ENCODE data around the gene ATP11A. TPM values are rescaled to one million over a fixed set of nuclear protein-coding genes. Genes with fewer than 3 reads are reported as not detected.

ATP11A gene
- total RNA-seq, 2 donors from 2014 or later, result 10.9 to 89.3 TPM

- H3K4me1 ChIP-seq (replicated peaks), result no peaks in the 10 kb centered on the region
- TF ChIP-seq, protein P1, sequence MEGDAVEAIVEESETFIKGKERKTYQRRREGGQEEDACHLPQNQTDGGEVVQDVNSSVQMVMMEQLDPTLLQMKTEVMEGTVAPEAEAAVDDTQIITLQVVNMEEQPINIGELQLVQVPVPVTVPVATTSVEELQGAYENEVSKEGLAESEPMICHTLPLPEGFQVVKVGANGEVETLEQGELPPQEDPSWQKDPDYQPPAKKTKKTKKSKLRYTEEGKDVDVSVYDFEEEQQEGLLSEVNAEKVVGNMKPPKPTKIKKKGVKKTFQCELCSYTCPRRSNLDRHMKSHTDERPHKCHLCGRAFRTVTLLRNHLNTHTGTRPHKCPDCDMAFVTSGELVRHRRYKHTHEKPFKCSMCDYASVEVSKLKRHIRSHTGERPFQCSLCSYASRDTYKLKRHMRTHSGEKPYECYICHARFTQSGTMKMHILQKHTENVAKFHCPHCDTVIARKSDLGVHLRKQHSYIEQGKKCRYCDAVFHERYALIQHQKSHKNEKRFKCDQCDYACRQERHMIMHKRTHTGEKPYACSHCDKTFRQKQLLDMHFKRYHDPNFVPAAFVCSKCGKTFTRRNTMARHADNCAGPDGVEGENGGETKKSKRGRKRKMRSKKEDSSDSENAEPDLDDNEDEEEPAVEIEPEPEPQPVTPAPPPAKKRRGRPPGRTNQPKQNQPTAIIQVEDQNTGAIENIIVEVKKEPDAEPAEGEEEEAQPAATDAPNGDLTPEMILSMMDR (IDR thresholded peaks at IDR 0.05), result no peak
- no peak for TF ChIP-seq POLR2AphosphoS5 (IDR thresholded peaks at IDR 0.05)
- TF ChIP-seq POLR2A (IDR thresholded peaks at IDR 0.05), result no peak
- H3K36me3 ChIP-seq, result no peaks in the 10 kb centered on the region
- no peaks in the 10 kb centered on the region for H3K27me3 ChIP-seq (replicated peaks; ENCODE audit: insufficient read depth)
- DNase-seq (ENCODE audit: low spot score), result no peak
- no peak overlapping the region for H3K4me3 ChIP-seq
- WGBS, result 51% methylated on average over 7 of the region's 7 CpGs
- intact Hi-C loops (cut with DNase I), result no loop called here
- H3K9me3 ChIP-seq, result no peaks in the 10 kb centered on the region
- H3K27ac ChIP-seq, result no peak overlapping the region
Measured at GRCh38 chr13:112651750-112652511, 37.9 kb upstream of the ATP11A start.

- intact Hi-C loops (cut with DNase I), result no loop called here
- 59% methylated on average over 7 of the region's 7 CpGs for WGBS
- TF ChIP-seq POLR2A (IDR thresholded peaks at IDR 0.05) (no peak), POLR2AphosphoS5 (IDR thresholded peaks at IDR 0.05) (no peak)
- TF ChIP-seq, protein P1 (IDR thresholded peaks at IDR 0.05), result no peak
- DNase-seq (ENCODE audit: low spot score), result no peak
- H3K4me1 ChIP-seq (replicated peaks), result no peaks in the 10 kb centered on the region
- no peaks in the 10 kb centered on the region for H3K36me3 ChIP-seq
- no peaks in the 10 kb centered on the region for H3K27me3 ChIP-seq (replicated peaks; ENCODE audit: insufficient read depth)
- no peak overlapping the region for H3K27ac ChIP-seq
- no peak overlapping the region for H3K4me3 ChIP-seq
- no peaks in the 10 kb centered on the region for H3K9me3 ChIP-seq
Measured at GRCh38 chr13:112652512-112653070, 37.2 kb upstream of the ATP11A start.

GRCh38 chr13:112653071-112653470 is 36.8 kb upstream of the ATP11A start:
- TF ChIP-seq POLR2A (IDR thresholded peaks at IDR 0.05) (no peak), POLR2AphosphoS5 (IDR thresholded peaks at IDR 0.05) (no peak)
- TF ChIP-seq, protein P1 (IDR thresholded peaks at IDR 0.05), result no peak
- WGBS, result 20% methylated on average over 3 of the region's 3 CpGs
- H3K27ac ChIP-seq, result no peak overlapping the region

GRCh38 chr13:112655913-112656312 is 33.9 kb upstream of the ATP11A start:
- no peak for DNase-seq (ENCODE audit: low spot score)
- Histone ChIP-seq H3K36me3 (no peaks in the 10 kb centered on the region), H3K9me3 (no peaks in the 10 kb centered on the region), H3K4me1 (replicated peaks) (no peaks in the 10 kb centered on the region), H3K27me3 (replicated peaks; ENCODE audit: insufficient read depth) (no peaks in the 10 kb centered on the region), H3K4me3 (no peak overlapping the region), H3K27ac (no peak overlapping the region)
- no peak for TF ChIP-seq POLR2A (IDR thresholded peaks at IDR 0.05)
- TF ChIP-seq POLR2AphosphoS5 (IDR thresholded peaks at IDR 0.05), result no peak
- TF ChIP-seq, protein P1 (IDR thresholded peaks at IDR 0.05), result no peak
- intact Hi-C loops (cut with DNase I), result no loop called here
- WGBS, result 71% methylated on average over 5 of the region's 5 CpGs

More at GRCh38 chr13:112653071-112653470, 36.8 kb upstream of the ATP11A start:
- H3K27me3 ChIP-seq (replicated peaks; ENCODE audit: insufficient read depth), result no peaks in the 10 kb centered on the region
- no peaks in the 10 kb centered on the region for H3K36me3 ChIP-seq
- no peaks in the 10 kb centered on the region for H3K9me3 ChIP-seq
- no peak overlapping the region for H3K4me3 ChIP-seq
- DNase-seq (ENCODE audit: low spot score), result no peak
- H3K4me1 ChIP-seq (replicated peaks), result no peaks in the 10 kb centered on the region
- intact Hi-C loops (cut with DNase I), result no loop called here
